ENCODE data around the gene SYF2.
"Not testable (repeated sequence)": the region's sequence is repeated elsewhere in the genome, so short reads cannot be mapped to it uniquely, and the experiment has no call there.

SYF2 gene

GRCh38 chr1:25245809-25246599, 13.7 kb upstream of the SYF2 start:
- DNase-seq: no peak

DNA sequence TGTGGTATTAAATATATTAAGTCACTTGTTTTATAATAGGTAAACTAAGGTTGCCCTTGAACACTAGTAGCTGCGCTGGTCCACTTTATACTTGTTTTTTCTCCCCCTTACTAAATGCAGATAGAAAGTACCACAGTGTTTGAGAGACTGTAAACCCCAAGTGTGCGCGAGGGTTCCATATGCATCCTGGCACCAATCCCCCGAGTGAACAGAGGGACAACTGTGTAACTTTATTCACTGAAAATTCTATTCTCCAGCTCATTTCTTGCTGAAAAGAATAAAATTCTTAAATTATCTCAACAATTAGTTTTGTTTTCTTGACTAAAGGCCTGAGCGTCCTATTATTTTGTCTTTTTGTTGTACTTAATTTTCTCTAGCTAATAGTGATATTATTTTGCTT, 13.1 kb upstream of the SYF2 start:
- DNase-seq: no peak

DNA sequence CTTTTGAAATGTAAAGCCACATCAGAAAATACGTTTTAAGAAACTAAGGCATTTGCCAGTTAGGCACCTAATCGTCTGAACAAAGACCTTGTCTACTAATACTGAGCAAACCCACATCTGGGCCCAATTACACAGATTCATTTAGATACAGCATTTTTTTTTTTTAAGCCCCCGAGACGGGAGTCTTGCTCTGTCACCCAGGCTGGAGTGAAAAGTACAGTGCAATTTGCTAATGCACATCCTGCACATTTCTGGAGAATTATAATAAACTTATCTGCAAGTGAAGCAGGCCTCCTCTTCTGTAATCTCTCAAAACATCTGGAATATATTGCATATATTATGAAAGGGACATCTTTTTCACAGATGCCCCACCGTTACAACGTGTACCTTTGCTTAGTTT, 11.6 kb upstream of the SYF2 start:
- DNase-seq: no peak

GRCh38 chr1:25239681-25240541, 7.6 kb upstream of the SYF2 start:
- DNase-seq: peak; percentile 96

- DNase-seq: no peak
Measured at GRCh38 chr1:25238046-25238445, 5.7 kb upstream of the SYF2 start.

- DNase-seq: not testable (repeated sequence)
Measured at GRCh38 chr1:25236261-25236660, 4.0 kb upstream of the SYF2 start.

DNA sequence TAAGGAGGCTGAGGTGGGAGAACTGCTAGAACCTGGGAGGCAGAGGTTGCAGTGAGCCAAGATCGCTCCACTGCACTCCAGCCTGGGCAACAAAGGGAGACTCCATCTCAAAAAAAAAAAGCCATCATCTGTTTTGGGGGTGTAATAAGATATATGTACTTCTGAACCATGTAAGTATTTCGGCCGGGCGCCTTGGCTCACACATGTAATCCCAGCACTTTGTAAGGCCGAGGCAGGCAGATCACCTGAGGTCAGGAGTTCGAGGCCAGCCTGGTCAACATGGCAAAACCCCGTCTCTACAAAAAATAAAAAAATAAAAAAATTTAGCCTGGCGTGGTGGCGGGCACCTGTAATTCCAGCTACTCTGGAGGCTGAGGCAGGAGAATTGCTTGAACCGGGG, 3.1 kb upstream of the SYF2 start:
- DNase-seq: not testable (repeated sequence)

DNA sequence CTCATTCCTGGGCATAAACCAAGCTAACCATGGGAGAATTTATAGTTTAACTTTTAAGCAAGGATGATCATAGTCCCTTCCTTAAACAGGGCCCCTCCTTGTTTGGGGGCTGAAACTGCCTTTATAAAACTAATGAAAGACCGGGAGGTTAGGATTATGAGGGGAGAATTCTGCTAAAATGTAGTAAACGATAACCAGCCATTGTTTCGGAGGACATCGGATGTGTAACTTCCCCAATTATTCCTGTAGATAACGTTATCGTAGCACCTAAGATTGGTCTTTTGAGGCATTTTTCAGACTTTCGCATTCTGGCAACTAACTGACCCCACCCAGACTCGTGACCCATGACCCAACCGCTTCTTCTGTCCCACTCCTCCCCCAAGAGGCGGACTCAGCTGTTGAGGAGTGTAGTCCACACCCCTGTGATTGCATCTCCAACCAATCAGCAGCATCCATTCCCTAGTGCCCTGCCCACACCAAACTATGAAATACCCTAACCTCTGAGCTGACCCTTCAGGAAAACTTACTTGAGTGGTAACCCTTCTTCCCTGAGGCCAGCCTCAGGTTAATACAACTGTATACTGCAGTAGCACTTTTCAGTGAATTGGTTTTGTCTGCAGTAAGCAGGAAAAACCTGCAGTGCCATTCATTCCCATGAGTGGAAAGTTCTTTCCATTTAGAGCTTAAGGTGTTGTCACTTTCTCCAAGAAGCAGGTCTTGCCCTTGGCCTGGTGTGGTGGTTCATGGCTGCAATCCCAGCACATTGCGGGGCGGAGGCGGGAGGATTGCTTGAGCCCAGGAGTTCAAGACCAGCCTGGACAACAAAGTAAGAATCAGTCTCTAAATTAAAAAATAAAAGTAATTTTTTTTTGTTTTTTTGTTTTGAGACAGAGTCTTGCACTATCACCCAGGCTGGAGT, 823 bp upstream of the SYF2 start:
- peak; percentile 77 for DNase-seq

DNA sequence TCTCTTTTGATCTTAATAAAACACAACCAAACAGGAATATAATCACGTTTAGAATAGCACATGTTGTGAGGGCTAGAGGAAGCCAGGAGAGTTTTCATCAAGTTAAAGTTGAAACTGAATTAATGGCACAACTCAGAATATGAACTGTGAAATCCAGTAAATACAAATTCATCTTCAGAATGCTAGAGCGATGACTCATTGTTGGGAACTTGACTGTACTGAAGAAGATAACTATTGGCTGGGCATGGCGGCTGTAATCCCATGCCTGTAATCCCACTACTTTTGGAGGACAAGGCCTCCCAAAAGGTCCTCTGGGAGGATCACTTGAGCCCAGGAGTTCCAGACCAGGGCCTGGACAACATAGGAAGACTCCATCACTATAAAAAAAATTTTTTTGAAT, 8.8 kb downstream of the SYF2 start:
- DNase-seq: no peak

DNA sequence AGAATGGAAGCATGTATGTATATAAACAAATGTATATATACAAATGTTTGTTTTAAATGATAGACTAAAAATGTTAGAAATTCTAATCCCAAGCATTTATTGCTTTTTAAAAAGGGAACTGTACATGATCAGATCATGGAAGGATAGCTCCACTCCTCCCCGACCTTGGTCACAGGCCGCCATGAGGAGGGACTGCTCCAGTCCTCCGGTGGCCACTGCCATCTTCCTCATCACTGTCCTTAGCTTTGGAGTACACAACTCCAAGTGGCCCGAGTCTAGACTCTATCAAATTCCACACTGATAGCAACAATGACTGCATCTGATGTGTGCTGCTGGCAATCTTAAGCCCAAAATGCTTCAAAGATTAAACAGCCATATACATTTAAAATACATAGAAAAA, 9.7 kb downstream of the SYF2 start:
- no peak for DNase-seq

DNA sequence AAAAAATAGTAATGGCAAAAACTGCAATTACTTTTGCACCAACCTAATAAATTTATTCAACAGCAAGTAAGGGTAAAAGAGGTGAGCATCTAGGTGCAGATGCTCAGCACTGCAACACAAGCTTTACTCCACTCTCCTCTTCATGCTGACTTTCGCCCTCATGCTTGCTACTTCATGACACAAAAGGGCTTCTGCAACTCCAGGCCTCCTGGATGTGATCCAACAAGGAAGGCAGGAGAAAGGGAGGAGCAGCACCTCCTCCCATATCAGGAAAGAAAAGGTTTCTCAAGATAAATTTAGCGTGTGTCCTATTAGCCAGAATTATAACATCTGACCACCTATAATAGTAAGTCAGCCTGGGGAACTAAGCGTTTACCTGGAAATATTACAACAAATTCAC, 11.6 kb downstream of the SYF2 start:
- peak; percentile 32 for DNase-seq

GRCh38 chr1:25219661-25220251, 12.5 kb downstream of the SYF2 start:
- DNase-seq: peak; percentile 32

- no peak for DNase-seq
Measured at GRCh38 chr1:25217598-25218232, 14.6 kb downstream of the SYF2 start.

DNA sequence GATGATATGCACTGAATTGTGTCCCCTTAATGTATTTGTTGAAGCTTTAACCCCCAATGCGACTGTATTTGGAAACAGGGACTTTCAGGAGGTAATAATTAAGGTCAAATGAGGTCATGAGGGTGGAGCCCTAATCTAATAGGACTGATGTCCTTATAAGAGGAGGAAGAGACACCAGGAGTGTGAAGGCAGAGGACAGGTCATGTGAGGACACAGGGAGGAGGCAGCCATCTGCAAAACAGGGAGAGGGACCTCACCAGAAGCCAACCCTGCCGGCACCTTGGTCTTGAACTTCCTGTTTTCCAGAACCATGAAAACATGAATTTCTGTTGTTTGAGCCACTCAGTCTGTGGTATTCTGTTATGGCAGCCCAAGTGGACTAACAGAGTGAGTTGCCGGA, 15.3 kb downstream of the SYF2 start:
- no peak for DNase-seq

DNA sequence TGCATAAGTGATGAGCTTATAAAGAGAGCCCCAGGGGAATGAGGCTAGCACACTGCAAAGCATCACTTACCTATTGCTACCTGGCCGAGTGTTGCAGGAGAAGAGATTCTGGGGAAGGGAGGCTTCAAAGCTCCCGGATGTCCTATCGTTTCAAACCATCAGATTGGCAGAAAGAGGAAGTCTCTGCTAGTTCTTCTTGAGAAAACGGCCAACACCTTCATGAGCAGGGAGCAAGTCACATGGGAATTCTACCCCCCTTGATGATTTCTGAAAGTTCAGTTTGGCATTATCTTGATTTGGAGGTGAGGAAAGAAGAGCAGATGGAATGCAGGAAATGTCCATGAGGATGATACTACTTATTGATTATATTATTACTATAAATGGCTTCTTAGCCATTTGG, 16.2 kb downstream of the SYF2 start:
- DNase-seq: no peak

DNA sequence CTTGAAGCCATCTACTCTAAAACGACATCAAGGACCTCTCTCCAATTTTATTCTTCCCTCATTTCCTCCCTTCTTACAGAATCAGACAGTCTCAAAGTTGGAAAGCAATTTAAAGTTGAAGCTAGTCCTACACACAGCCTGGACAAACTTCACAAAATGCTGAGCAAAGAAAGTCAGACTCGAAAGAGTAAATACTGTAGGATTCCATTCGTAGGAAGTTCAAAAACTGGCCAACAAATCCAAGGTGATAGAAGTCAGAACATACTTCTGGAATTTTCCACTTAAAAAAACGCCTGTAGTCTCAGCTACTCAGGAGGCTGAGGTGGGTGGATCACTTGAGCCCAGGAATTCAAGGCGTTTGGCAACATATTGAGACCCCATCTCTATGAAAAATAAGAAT, 19.6 kb downstream of the SYF2 start:
- DNase-seq: no peak

DNA sequence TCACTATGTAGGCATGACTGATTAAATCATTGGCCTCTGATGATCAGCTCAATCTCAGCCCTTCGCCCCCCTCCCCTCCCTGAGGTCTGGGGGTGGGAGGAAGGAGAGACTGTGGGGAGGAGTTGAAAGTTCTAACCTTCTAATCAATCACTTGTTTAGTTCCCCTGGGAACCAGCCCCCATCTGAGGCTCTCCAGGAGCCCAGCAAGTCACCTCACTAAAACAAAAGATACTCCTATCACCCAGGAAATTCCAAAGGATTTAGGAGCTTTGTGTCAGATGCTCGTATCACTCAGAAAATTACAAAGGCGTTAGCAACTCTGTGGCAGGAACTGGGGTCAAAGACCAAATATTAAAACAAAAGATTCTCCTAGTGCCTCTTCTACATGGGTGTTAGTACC, 21.6 kb downstream of the SYF2 start:
- DNase-seq: no peak

DNA sequence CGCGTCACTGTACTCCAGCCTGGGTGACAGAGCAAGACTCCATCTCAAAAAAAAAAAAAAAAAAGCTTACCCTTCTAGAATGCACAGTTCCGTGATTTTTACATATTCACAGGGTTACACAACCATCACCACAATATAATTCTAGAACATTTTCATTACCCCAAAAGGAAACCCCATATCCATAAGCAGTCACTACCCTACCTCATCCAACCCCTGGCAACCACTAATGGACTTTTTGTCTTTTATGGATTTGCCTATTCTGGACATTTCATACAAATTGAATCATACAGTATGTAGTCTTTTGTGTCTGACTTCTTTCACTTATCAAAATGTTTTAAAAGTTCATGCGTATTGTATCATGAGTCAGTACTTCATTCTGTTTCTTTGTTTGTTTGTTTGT, 22.8 kb downstream of the SYF2 start:
- DNase-seq: no peak

DNA sequence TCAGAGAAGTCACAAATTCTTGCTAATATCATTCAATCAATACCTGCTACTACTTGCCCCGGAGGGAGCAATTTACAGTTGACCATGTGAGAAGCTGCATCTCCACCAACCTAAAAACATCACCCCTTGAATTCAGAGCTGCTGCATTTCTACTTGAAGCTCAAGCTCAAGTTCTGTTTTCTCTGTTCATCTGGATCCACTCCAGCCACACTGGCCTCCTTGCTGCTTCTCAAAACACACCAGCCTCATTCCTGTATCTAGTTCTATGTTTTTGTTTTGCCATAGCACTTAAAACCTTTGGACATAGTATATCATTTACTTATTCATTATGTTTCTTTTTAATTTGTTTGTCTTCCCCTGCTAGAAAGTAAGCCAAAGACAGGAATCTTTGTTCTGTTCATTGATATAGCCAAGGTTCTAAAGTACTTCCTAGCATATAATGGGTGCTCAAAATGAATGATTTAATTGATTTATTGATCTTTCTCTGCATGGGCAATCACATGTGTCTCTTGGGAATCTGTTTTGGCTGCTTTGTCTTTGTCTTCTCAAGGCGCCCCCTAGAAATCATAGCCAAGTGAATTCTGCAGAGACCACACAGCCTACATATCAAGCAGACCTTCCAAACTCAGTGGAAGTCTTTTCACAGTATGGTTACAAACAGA, 23.6 kb downstream of the SYF2 start:
- DNase-seq: no peak

DNA sequence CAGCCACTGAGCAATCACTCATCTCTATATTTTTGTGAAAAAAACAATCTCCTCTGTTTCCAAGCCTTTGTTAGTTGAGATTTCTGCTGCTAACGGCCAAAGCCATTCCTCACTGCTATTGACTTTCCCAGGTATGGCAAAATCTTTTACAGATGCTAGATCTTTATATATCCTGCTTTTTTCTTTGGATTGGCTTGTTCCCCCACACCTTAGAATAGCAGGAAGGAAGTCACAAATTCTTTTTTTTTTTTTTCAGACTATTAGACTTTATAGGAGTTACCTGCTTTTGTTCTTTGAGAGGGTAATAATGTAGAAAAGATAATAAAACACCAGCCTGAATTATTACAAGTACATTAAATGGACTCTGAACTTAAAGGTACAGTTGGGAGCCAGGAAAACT, 24.2 kb downstream of the SYF2 start:
- DNase-seq: no peak

DNA sequence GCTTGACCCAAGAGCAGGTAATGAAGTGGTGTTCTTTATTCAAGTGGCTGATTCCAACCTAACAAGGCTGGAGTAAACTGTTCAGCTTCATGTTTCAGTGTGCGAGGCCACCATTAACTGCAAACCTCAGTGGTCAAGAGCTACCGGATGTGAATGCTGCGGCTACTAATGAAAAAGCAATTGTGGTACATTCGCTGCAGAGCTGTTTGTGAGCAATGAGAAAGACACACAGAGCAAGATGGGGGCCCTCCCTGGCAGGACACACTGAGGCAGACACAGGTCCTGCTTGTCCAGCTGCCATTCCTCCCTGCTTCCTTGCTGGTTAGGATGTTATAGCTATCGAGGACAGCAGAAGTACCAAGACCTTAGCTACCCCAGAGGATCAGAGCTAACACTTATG, 26.1 kb downstream of the SYF2 start:
- no peak for DNase-seq

DNA sequence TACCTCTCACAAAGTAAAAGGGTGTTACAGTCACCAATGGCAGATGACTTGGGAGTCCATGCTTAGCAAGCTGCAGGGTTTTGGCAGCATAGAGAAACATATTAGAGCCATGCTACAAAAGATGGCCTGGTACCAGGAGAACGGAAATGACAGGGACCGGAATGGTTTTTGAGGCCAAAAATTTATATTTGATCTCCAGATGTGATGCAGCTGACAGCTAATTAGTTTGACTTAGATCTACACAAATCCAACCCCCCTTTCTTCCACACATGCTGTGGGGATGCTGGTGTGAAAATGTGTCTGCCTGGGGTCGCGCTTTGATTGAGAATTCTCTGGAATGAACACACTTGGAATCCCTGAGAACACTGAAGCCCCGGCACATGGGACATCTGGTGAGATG, 26.5 kb downstream of the SYF2 start:
- no peak for DNase-seq

All from activated CD8-positive, alpha-beta memory T cell treated with anti-CD3 and anti-CD28 coated beads, Interleukin-2, amount 50 U/mL, for 48 hours (primary cell).